GM19467 (cell line): ENCODE measurements around the gene KRTAP4-8.
"Not testable (repeated sequence)": the region's sequence is repeated elsewhere in the genome, so short reads cannot be mapped to it uniquely, and the experiment has no call there.

ENCODE experiments used
- ATAC-seq: cut with Tn5 transposase; IDR thresholded peaks from one replicate; pipeline ENCODE4 v1.9.1; 2021; ENCODE audit warnings: mild to moderate bottlenecking, moderate library complexity; ENCODE audit not compliant: unreplicated experiment

KRTAP4-8 gene

GRCh38 chr17:41108728-41109386, 10.9 kb upstream of the KRTAP4-8 start:
- ATAC-seq = not testable (repeated sequence)

GRCh38 chr17:41107941-41108450, 10.1 kb upstream of the KRTAP4-8 start:
- ATAC-seq = no peak

- ATAC-seq = not testable (repeated sequence)
These were observed 7.4 kb upstream of the KRTAP4-8 start, which contains the start of gene KRTAP4-9 for GRCh38 chr17:41105347-41105746. TSS of gene KRTAP4-9 (plus strand) at chr17:41105389. CDS start at chr17:41105389, 0 bp downstream.

- not testable (repeated sequence) for ATAC-seq
These were observed 6.6 kb upstream of the KRTAP4-8 start for GRCh38 chr17:41104386-41105038.

- no peak for ATAC-seq
These were observed 6.0 kb upstream of the KRTAP4-8 start for GRCh38 chr17:41103896-41104295.

- no peak for ATAC-seq
These were observed 3.8 kb upstream of the KRTAP4-8 start, which contains the start of gene KRTAP4-16 for GRCh38 chr17:41101586-41102259. TSS of gene KRTAP4-16 (minus strand) at chr17:41102209. CDS start at chr17:41102209, 0 bp downstream.

- not testable (repeated sequence) for ATAC-seq
These were observed 1.9 kb upstream of the KRTAP4-8 start for GRCh38 chr17:41099682-41100480.

- ATAC-seq = no peak
These were observed 539 bp upstream of the KRTAP4-8 start for GRCh38 chr17:41098481-41098880.

GRCh38 chr17:41096055-41096454, 1.9 kb downstream of the KRTAP4-8 start:
- ATAC-seq = no peak

GRCh38 chr17:41088760-41089352, 9.1 kb downstream of the KRTAP4-8 start:
- ATAC-seq = not testable (repeated sequence)

GRCh38 chr17:41084100-41084856, 13.7 kb downstream of the KRTAP4-8 start, which contains the start of gene KRTAP4-7:
TSS of gene KRTAP4-7 (plus strand) at chr17:41084150. CDS start at chr17:41084207, 57 bp downstream.
- not testable (repeated sequence) for ATAC-seq

- not testable (repeated sequence) for ATAC-seq
These were observed 14.5 kb downstream of the KRTAP4-8 start for GRCh38 chr17:41083427-41083826.

GRCh38 chr17:41082626-41083025, 15.3 kb downstream of the KRTAP4-8 start:
- ATAC-seq = no peak

GRCh38 chr17:41076788-41077187, 21.2 kb downstream of the KRTAP4-8 start:
- ATAC-seq = no peak

GRCh38 chr17:41073676-41074075, 24.3 kb downstream of the KRTAP4-8 start:
- ATAC-seq = no peak

- ATAC-seq = no peak
These were observed 26.2 kb downstream of the KRTAP4-8 start for GRCh38 chr17:41071606-41072360.

GRCh38 chr17:41069031-41069430, 28.9 kb downstream of the KRTAP4-8 start:
- no peak for ATAC-seq

- ATAC-seq = no peak
These were observed 30.7 kb downstream of the KRTAP4-8 start for GRCh38 chr17:41067281-41067680.
